RWPE2 (cell line): Measurements from ENCODE around the gene FOSL1.

Experiments
- ATAC-seq: fragments of 200-7000 bp; cut with Tn5 transposase; 3 replicates; pipeline ENCODE4 v1.9.1; 2021; ENCODE audit warnings: low read depth
- DNase-seq: peaks from one replicate; pipeline ENCODE4 v3.0.0-alpha.2; 2020; ENCODE audit warnings: low spot score
- H3K27ac ChIP-seq: fragments of 450-650 bp; 2 replicates; pipeline ENCODE4 v1.5.1; 2017; ENCODE audit warnings: mild to moderate bottlenecking; ENCODE audit not compliant: poor library complexity, severe bottlenecking
- H3K27me3 ChIP-seq: fragments of 250-450 bp; sonication (Bioruptor Pico); 2 replicates; pipeline ENCODE4 v1.5.1; 2021; ENCODE audit warnings: mild to moderate bottlenecking, moderate library complexity; ENCODE audit not compliant: insufficient read depth, poor library complexity, severe bottlenecking
- H3K36me3 ChIP-seq: fragments of 250-450 bp; sonication (Bioruptor Pico); 2 replicates; pipeline ENCODE4 v1.5.1; 2020; ENCODE audit warnings: low read depth, mild to moderate bottlenecking, moderate library complexity
- H3K4me1 ChIP-seq: fragments of 250-450 bp; sonication (Bioruptor Pico); 2 replicates; pipeline ENCODE4 v1.5.1; 2021; ENCODE audit warnings: mild to moderate bottlenecking, moderate library complexity; ENCODE audit not compliant: insufficient read depth, poor library complexity, severe bottlenecking
- H3K4me3 ChIP-seq: fragments of 250-450 bp; sonication (Bioruptor Pico); 2 replicates; pipeline ENCODE4 v1.5.1; 2021; ENCODE audit warnings: mild to moderate bottlenecking, moderate library complexity; ENCODE audit not compliant: severe bottlenecking
- H3K9me3 ChIP-seq: fragments of 250-450 bp; sonication (Bioruptor Pico); 2 replicates; pipeline ENCODE4 v1.5.1; 2021; ENCODE audit warnings: mild to moderate bottlenecking, moderate library complexity; ENCODE audit not compliant: severe bottlenecking
- TF ChIP-seq, protein P1 (sequence below): fragments of 450-650 bp; IDR thresholded peaks from one replicate; pipeline ENCODE4 v1.5.1; 2017; ENCODE audit warnings: mild to moderate bottlenecking, moderate library complexity; ENCODE audit not compliant: poor library complexity, severe bottlenecking

The FOSL1 gene

DNA sequence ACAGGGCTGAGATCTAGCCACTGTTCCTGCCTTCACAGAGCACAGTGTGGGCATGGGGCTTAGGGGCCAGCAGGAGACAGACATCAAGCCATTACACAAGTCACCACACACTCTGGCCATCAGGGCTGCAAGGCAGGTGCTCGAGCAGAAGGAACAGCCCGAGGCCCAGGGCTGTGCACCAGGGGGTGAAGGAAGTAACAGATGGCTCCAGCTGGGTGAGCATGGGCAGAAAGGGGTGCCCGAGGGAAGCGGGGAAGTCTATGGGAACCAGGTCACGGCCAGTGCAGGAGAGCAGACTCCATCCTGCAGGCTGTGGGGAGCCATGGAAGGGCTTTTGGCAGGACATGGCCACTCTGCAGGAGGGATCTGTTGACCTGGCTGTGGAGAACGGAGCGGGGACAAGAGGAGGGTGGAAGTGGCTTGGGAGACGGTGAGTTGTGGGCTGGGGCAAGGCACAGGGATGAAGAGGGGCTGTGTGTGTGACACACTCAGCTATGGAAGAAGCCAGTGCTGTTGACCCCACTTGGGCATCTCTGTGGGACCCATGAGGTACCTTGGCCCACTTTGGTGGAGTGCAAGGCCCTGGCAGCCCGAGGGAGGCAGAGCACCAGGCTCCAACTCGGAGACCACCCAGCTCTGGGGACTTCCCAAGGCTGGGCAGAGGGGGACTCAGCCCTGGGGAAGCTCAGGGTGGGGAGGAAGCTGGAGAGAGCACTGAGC is 15.1 kb upstream of the FOSL1 start:
- peaks cover 68% of the 10 kb centered on the region for H3K4me1 ChIP-seq
- peak; percentile 0; the same call in 1 of the 3 replicates for ATAC-seq
- peak overlapping the region; percentile 98 for H3K27ac ChIP-seq
- no peak for DNase-seq
- H3K4me3 ChIP-seq = no peak overlapping the region
- H3K27me3 ChIP-seq = no peaks in the 10 kb centered on the region
- TF ChIP-seq, protein P1, sequence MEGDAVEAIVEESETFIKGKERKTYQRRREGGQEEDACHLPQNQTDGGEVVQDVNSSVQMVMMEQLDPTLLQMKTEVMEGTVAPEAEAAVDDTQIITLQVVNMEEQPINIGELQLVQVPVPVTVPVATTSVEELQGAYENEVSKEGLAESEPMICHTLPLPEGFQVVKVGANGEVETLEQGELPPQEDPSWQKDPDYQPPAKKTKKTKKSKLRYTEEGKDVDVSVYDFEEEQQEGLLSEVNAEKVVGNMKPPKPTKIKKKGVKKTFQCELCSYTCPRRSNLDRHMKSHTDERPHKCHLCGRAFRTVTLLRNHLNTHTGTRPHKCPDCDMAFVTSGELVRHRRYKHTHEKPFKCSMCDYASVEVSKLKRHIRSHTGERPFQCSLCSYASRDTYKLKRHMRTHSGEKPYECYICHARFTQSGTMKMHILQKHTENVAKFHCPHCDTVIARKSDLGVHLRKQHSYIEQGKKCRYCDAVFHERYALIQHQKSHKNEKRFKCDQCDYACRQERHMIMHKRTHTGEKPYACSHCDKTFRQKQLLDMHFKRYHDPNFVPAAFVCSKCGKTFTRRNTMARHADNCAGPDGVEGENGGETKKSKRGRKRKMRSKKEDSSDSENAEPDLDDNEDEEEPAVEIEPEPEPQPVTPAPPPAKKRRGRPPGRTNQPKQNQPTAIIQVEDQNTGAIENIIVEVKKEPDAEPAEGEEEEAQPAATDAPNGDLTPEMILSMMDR = no peak
- H3K36me3 ChIP-seq = peaks cover 19% of the 10 kb centered on the region; the same call in 1 of the 2 replicates
- H3K9me3 ChIP-seq = no peaks in the 10 kb centered on the region

DNA sequence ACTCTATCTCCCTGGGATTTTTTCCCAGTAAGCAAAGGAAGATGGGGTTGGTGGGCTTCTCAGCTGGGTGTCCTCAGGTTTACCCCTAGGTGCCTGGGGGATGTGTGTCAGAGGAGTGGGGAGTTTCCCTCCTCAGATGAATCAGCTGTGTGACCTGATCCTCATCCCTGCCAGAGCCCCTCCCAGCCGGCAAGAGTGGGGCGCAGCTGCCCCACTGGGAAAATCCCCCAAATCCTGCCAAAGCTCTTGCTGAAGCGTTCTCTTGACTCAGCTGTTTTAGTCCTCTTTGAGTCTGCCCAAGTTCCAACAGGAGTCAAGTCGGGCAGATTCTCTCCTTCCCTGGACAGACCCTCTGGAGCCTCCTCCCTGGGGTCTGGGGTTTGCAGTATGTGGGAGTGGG is 12.7 kb upstream of the FOSL1 start:
- Histone ChIP-seq H3K4me1 (peaks cover 63% of the 10 kb centered on the region), H3K27ac (peak overlapping the region; percentile 98), H3K36me3 (peaks cover 13% of the 10 kb centered on the region; the same call in 1 of the 2 replicates), H3K4me3 (no peak overlapping the region), H3K27me3 (no peaks in the 10 kb centered on the region), H3K9me3 (no peaks in the 10 kb centered on the region)
- ATAC-seq (peak; percentile 2; the same call in 1 of the 3 replicates), DNase-seq (peak; percentile 85)
- TF ChIP-seq, protein P1 = no peak

DNA sequence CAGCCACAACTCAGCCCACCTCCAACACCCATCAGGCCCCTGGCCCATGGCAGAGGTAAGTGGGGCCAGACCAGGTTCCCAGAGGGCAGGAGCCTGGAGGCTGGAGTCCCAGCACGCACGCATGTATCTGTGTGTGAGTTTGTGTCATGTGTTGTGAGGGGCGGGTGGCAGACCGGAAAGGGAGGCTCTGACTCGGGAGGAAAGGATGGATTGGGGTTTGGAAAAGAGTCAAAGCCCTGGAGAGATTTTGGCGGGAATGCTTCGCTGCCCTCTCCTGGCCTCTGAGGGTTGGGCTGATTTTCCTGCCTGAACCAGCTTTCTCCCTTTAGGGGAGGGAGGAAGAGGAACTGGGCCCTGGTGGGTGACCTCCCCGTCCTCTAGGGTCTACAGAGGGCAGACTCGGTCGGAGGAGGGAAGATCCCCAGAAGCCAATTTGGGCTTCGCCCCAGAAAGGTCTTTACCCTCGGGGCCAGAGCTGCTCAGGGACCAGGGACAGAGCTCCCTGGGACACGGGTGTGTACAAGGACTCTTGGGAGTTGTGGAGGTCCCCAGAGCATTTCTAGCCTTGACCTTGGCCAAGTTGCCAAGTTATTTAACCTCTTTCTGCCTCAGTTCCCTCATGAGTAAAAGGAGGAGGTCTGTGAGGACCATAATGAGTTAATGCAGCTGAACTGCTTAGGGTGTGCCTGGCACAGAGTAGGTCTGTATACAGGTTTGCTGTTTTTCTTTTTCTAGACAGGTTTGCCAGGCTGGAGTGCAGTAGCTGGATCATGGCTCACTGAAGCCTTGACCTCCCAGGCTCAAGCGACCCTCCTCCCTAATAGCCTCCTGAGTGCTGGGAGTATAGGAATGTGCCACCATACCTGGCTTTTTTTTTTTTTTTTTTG is 11.7 kb upstream of the FOSL1 start:
- no peaks in the 10 kb centered on the region for H3K27me3 ChIP-seq
- H3K9me3 ChIP-seq = no peaks in the 10 kb centered on the region
- TF ChIP-seq, protein P1 = peak; percentile 74
- peaks cover 4% of the 10 kb centered on the region; the same call in 1 of the 2 replicates for H3K36me3 ChIP-seq
- no peak overlapping the region for H3K4me3 ChIP-seq
- ATAC-seq (peak; percentile 53), DNase-seq (peak; percentile 86)
- H3K4me1 ChIP-seq = peaks cover 54% of the 10 kb centered on the region
- H3K27ac ChIP-seq = peak overlapping the region; percentile 98

DNA sequence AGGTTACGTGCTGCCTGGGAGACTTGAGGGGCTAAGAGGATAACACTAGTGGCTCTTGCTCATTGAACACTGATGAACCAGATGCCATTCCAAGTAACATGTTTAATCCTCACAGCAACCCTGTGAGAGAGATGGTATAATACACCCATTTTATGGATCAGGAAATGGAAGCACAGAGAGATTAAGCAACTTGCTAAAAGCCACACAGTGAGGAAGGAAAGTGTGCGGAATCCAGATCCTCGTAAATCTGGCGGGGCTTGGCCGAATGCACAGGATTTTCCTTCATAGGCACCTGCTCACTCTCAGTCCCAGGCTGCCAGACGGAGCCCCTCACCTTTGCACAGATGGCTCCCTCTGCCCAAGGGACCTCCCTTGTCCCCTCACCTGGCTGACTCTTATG is 7.7 kb upstream of the FOSL1 start:
- ATAC-seq = no peak
- DNase-seq = no peak
- Histone ChIP-seq H3K36me3 (no peaks in the 10 kb centered on the region), H3K4me3 (no peak overlapping the region), H3K27me3 (no peaks in the 10 kb centered on the region), H3K27ac (no peak overlapping the region), H3K9me3 (no peaks in the 10 kb centered on the region), H3K4me1 (peaks cover 29% of the 10 kb centered on the region)
- TF ChIP-seq, protein P1 = no peak
